ENCODE results near the gene SLC36A4.

DNA sequence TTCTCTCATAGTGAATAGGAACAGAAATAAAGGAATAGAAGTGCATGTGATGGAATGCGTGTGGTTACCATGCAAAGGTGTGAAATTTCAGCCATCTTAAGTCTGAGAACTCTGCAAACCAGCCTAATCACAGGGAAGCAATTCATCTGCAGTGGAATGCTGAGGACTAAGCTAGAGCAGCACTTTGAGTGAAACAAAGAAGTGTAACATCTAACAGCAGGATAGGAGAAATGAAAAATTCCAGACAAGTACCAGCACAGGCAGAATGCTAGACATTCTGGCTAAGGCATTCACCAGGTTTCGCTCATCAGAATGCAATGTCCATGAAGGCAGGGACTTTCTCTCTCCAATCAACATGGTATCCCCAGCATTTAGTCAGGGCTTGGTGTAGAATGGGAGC lies 41.2 kb upstream of the SLC36A4 start:
- TF ChIP-seq CTCF (IDR thresholded peaks at IDR 0.05; ENCODE audit: insufficient read depth, low read length, poor library complexity, severe bottlenecking): no peak
- no peak for TF ChIP-seq EZH2phosphoT487 (conservative IDR thresholded peaks at IDR 0.05; ENCODE audit: low read length)

Data from SU-DHL-6 (cell line).